GM18498 (cell line): ENCODE data around the gene INSYN1.
"Not testable (repeated sequence)": the region's sequence is repeated elsewhere in the genome, so short reads cannot be mapped to it uniquely, and the experiment has no call there.

Experiments used
- ATAC-seq: cut with Tn5 transposase; IDR thresholded peaks from one replicate; pipeline ENCODE4 v1.9.1; 2021; ENCODE audit warnings: mild to moderate bottlenecking, moderate library complexity; ENCODE audit not compliant: unreplicated experiment

The INSYN1 gene

DNA sequence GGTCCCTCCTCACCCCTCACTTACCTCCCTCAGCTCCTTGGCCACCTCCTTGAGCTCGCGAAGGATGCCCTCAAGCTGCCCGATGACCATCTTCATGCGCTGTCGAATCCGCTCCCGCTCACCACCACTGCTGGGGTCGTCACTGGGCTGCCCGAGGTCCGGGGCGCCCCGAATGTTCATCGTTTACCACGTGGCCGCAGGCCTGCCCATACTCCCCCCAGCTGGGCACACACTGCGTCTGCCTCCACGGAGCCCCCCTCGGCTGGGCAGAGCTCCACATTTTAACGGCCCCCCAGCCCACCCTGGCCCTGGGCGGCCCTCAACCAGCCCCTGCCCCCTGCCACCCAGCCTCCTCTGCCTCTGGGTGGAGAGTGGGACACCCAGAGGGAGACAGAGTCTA lies 2.2 kb downstream of the INSYN1 start:
- no peak for ATAC-seq

DNA sequence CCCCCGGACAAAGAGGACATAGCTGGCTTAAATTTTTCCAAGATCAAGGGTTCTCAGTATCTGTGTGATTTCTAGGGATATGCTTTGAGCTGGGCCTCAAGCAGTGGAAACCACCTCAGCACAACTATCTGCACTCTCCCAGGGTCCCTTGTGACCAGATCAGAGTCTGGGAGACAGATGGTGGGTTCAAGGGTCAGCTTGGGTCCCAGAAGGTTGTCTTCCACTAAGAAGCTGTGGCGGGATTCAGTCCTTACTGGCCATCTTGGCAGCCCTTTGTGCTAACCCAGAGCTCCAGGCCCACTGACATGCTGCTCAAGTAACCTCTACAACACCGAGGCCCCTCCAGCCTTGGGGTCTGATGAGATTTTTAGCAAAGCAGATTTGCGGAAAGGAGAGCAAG lies 2.7 kb downstream of the INSYN1 start:
- ATAC-seq = no peak

DNA sequence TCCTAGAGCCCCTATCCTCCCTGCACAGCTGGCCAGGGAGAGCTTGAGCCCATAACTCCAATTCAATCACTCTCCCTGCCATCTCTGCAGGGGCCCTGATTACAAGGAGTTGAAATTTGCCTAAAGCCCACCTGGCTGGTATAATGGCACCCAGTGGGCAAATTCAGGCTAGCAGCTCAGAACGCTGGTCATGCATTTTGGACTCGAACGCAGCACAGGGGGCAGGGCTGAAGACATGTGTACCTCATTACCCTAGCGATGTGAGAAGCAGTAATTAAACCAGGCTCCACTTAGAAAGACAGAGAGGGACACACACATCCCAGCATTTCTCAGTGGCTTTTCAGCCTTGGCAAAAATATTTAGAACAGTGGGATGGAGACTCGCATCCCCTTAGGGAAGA lies 3.2 kb downstream of the INSYN1 start:
- no peak for ATAC-seq

DNA sequence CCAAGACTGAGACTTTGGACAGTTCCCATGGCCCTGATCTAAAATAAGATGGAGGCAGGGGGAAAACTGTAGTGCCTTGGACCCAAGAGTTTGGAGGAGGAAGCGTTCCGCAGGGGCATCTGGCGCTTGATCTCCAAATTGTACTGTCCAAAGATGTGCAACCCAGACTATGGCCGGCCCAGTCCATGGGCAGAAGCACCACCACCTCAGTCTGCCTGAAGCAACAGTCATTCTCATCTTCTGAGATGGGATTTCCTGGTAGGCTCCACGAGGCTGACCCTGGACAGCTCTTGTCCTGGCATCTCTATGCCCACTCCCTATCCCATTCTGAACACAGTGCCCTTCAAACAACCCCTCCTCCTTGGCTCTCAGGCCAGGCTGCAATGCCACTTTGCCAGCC lies 3.6 kb downstream of the INSYN1 start:
- ATAC-seq = no peak

DNA sequence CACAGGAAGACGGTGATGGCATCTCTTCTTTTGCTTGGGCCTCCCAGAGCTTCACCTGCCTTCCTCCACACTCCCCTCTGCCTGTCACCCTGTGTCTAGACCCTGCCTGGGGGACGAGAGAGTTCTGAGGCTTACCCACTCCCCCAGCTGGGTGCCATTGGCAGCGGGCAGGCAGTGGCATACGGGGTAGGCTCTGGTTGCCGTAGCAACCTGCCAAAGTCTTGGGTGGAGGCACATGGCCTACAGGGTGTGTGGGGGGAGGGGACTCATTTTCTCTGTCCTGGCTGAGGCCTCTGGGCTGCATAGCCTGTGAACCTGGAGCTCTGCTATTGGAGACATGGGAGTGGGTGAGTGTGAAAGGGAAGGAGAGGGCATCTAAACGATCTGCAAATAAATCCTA lies 4.4 kb downstream of the INSYN1 start:
- ATAC-seq = no peak

DNA sequence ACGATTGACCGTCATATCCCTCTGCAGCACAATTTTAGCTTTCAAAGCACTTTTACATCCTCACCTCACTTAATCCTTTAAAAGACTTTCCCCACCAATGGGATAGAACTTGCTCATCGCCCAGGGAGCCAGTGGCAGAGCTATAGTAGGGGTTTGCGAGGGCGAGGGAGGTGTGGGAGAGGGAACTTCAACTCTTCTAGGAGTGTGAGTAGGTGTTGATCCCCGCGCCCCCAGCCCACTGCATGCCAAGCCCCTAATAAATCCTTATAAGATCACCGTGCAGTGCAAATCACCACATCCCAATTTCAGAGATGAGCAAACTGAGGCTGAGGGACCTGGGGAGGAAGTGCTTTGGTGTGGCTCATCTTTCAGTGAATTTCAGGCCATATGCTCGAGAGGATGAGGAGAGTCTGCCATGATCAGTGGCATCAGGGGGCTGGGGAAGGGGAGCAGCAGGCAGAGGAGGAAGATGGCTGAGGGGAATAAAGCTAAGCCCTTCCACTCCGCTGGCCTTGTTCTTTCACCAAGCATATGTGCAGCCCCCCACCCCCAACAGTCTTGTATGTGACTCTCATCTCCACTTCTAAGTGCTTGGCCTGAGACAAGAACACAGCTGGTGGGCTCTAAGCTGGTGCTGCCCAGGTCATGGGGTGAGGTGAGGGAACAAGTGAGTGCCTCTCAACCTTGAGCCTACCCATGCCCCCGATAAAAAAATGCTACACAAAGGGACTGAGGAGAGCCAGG lies 5.1 kb downstream of the INSYN1 start:
- ATAC-seq = no peak

DNA sequence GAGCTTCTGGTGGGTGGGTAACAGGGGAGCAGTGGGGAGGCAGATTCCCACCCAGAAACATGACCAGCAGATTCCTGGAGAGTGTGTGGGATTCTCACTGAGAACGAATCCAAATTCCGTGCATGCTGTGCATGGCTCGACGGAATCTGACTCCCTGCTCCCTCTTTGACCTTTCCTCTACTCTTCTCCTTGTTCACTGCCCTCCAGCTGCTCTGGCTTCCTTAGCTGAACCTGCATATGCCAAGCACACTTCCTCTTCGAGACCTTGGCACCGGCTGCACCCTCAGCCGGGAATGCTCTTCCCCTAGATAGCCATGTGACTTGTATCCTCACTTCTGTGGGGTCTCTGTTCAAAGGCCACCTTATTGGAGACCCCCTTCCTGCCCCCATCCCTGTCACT lies 6.3 kb downstream of the INSYN1 start:
- no peak for ATAC-seq

DNA sequence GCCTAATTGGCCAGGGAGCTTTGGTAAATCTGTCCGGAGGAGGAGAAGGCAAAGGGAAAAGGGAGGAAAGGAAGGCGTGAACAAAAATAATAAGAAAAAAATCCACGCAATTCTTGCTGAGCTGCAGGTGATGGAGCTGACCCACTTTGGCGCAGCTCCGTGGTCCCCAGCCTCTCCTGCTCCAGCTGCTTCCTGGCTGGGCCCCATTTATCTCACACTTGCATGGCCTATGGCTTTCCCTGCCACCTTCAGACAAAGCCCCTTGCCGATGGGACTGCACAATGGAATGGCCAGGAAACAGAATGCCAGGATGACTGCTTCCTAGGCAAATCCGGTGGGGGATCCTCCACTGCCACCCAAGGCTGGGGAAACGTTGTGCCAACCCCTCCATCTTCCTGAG lies 6.9 kb downstream of the INSYN1 start:
- no peak for ATAC-seq

DNA sequence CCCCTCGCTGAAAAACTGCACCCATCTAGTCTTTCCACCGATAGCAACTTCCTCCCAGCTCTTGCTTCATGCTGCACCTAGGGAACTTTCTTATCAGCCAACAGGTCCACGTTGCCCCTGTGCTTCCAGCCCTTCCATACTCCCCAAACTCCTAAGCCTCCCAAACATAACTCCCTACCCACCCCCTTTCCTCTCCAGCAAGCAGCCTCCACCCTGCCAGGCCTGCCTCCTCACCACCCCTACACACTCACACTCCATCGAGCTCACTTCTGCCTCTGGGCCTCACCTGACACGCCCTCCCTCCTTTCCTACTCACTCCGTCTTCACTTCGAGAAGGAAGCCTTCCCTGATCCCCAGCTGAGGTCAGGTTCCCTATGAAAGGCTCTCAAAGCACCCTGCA lies 8.1 kb downstream of the INSYN1 start:
- no peak for ATAC-seq

DNA sequence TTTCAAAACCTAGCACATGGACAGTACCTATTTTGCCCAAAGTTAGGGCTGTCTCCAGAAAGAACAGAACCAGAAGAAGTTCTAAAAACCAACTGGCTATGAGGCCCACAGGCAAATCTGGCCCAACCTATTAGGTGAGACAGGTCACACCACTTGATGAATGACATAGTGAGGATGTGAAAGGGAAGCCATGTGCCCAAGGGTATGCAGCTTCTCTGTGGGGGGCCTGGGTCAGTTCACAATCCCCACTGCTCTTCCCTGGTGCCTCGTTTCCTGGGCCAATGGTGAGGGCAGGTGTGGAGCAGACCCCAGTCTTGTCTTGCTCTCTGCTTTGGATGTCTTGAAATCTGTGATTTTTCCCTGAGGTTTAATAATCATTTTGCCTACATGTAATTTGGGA lies 8.9 kb downstream of the INSYN1 start:
- no peak for ATAC-seq

DNA sequence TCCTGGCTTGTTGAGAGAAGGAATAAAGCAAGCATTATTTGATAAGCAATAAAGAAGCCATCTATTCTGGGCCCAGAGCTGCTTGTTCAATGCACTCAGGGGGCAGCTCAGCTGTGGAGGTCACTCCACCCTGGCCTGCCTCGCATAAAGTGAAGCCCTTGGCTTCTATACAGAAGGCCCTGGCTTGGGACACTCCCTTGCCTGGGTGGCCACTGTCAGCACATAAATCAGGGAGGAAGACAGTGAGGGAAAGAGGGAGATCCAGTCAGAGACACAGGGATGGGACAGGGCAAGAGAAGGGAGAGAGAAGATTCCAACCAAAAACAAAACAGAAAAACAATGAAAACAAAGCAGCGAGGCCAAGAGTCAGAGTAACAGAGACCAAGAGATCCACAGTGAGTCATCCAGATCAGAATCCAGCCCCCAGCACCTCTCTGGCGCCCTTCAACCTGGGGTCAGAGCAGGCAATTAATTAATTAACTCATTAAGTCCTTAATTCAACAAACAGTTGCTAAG lies 11.8 kb downstream of the INSYN1 start:
- ATAC-seq = no peak

DNA sequence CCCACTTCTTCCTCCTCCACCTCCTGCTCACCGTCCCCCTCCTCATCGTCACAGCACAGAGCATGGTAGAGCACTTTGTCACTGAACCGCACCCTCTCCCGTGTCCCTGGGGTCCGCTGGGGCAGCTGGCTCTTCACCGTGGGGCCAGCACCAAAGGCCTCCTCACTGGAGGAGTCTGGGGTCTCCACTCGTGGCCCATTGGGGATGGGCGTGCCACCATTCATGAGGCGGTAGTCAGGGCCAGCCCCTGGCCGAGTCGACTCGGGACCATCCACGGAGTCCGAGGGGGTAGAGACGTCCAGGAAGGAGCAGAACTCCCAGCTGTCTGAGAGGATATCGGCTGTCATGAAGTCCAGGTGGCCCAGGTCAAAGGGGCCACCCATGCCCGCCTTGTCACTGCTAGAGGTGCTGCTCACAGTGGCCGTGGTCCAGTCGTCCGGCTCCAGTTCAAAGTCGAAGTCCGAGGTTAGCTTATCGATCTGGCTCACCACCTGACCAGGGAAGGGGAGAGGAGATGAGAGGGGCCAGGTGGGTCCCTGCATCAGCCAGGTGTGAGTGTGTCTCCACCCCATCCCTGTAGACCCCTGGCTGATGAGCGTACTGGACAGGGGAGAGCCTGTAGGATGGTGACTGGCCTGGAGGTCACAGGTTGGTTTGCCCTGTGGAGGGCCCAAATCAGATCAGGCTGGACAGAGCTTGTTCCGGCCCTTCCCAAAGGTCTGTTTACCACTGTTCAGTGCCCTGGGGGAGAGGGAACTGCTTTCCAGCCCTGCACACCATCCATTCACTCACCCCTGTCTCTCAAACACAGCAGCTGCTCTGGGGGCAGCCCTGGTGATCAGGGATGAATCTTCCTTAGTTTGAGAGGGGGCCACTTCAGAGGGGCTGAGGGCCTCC lies 12.8 kb downstream of the INSYN1 start:
- ATAC-seq = no peak

DNA sequence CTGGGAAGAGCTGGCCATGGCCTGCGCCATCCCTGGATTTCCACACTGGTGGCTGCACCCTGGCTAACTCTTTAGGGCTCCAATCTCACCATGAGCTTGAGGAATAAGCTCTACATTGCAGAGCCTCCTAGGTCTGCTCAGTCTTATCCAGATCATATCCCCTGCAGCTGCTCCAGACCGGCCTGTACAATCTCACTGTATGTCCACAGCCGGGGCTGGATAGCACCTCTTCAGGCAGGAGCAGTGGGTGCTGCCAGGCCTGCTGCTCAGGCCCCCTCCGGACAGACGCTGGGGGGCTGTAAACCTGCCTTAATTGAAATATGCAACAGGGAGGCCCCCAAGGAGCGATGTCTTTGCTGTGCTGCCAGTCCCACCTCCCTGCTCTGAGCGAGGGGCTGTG lies 15.6 kb downstream of the INSYN1 start:
- ATAC-seq = no peak

DNA sequence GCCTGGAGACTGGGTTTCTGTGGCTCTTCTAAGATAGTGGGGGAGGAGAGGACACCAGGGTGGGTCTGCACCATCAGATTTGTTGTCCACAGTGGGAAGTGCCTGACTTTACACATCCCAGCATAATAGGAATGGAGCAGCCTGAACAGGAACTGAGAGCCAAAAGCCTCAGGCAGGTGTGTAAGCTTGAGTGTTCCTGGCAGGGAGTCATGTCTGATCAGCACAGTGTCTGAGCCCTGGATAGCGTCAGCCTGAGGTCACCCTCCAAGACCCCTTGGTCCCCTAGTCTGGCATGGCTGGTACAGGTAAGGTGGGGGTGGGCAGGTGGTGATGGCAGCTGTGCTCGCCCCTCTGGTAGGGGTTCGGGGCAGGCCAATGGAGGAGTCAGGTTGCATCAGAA lies 20.2 kb downstream of the INSYN1 start:
- ATAC-seq = no peak

DNA sequence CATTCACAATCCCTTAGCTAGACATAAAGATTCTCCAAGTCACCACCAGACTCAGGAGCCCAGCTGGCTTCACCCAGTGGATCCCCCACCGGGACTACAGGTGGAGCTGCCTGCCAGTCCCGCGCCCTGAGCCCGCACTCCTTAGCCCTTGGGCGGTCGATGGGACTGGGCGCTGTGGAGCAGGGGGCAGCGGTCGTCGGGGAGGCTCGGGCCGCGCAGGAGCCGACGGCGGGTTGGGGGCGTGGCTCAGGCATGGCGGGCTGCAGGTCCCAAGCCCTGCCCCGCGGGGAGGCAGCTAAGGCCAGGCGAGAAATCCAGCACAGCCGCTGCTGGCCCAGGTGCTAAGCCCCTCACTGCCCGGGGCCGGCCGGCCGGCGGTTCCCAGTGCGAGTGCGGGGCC lies 21.1 kb downstream of the INSYN1 start:
- not testable (repeated sequence) for ATAC-seq

DNA sequence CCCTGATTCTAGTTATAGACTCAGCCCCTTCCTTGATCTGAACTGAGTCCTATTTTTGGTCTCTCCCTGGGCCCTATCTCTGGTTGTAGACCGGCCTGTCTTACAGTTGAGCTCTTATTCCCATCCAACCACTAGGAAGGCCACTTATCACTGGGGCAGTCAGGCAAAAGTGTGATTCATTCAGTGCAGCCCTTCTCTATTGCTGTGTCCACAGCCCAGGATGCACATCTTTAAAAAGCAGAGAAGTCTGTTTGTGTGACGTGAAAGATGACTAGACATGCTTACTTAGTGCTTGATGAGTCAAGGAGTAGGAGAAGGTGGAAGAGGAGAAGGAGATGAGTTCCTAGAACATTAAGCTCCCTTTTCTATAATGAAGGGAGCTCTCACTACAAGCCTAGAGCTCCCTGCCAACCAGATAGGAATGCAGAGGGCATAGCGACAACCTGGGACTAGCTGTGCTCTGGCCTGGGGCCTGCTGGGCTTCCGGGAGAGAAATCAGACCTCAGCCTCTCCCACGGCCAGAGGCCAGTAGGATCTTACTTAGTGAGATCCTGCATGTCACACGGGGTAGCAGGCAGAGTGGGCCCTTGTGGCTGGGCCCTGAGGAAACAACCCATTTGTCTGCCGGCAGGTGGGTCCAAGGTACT lies 25.7 kb downstream of the INSYN1 start:
- no peak for ATAC-seq

DNA sequence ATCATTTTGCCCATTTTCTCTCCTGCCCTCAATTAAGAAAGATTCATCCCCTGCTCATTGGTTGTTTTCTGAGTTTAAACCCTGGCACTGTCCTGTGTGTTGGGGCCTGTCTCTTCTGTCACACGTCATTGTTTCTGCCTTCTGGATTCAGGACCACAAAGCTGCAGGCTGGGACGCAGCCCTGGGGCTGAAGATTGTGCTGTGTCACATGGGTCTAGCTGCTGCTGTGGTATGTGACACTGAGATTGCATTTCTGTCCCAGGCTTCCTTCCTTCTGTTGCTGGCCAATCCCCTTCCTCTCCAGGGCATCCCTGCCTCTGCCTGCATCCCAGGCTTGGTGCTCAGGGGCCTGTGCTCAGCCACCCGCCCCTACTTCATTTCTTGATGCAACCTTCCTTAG lies 28.9 kb downstream of the INSYN1 start:
- ATAC-seq = no peak

DNA sequence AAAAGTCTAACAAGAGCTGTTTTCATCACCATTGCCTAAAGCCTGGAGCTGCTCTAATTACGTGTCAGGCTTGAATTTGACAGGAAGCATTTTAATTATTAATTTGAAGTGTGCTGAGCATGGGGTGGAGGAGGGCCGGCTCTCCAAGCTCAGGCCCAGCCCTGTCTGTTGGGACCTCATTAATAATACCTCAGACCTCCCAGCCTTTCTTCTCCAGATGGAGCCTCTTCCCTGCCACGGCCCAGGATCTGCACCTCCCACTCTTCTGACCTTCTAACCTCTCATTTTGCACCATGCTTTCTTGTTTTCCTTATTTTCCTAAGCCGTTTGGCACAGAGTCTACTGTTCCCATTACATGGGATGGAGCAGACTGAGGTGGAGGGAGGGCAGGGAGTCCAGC lies 30.0 kb downstream of the INSYN1 start:
- ATAC-seq = no peak

DNA sequence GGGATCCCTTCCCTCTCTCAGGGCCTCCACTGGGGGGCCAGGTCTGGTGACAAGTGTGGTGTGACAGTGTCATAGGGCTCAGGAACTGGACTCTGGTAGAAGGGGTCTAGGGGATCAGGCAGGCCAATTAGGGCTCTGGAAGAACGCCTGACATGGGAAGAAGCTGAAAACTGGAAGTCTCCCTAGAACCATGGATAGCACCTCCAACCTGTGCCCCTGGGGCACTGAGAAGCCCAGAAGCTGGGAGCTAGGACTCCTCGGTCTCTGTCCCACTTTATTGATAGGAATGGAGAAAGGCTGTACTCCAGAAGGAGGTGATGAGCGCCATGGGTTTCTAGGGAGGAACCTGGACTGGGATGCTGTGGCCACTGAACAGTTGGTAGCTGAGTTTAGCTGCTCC lies 30.7 kb downstream of the INSYN1 start:
- no peak for ATAC-seq

DNA sequence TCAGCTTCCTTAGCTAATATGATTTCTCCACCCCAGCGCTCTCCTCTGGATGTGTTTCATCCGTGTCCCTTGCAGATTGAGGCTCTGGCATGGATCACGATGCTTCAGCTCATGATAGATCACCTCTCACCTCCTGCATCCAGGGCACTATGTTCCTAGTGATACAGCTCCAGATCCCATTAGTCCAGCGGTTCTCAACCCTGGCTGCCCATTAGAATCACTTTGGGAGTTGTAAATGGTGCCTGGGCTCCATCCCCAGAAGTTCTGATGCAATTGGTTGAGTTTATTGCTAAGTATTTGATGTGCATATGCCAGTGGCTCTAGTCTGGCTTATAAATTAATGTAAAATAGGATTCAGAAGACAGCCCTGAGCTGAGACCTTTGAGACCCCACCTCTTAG lies 34.5 kb downstream of the INSYN1 start:
- no peak for ATAC-seq

DNA sequence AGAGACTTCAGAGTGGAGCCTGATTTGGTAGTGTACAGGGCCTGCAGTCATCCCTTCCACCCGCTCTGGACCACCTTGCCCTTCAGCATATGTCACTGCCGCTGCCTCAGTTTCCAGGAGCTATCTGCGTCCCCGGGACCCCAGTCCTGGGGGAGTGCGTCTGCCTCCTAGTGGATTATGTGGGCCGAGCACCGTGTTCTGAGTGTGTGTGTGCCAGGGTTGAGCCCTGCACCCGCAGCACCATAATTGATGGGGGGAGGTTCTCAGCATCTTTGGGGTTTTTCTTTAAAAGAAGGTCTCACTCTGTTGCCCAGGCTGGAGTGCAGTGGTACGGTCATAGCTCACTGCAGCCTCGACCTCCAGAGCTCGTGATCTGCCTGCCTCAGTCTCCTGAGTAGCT lies 35.3 kb downstream of the INSYN1 start:
- no peak for ATAC-seq

DNA sequence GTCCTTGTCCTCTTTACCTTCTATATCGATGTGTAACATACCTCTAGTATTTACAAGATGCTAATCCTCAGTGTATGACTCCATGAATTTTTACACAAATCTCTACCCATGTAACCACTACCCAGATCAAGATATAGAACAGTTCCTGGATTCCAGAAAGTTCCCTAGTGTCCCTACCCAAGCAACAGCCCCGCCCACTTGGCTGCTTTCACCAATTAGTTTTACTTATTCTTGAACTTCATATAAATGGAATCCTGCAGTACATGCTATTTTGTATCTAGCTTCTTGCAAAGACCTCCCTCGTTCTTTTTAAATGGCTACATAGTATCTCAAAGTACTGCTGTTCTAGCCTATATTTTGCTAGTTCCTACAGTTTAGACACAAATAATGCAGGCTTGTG lies 35.9 kb downstream of the INSYN1 start:
- no peak for ATAC-seq
